ENCODE data around the gene NCKAP5.

DNA sequence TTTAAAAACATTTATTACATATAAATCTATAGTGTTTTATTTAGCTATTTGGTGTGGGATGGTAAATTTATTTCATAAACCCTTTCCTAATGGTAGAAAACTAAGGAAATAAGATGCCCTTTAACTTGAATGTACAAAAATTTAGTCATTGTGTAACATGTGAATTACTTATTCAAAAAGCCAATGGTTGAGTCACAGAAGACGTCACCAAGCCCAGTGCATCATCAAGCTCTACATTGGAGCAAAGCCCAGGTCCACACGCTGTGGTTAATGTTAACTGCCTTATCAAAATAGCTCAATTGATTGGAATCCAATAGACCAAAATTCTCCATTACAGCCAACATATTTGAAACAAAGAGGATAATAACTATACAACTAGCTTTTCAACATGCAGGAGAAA, 752.7 kb downstream of the NCKAP5 start:
- TF ChIP-seq TAF1 (IDR thresholded peaks at IDR 0.05; ENCODE audit: borderline replicate concordance, insufficient read depth, low read length) (no peak), POLR2AphosphoS5 (IDR thresholded peaks at IDR 0.05; ENCODE audit: low read depth, low read length) (no peak), SIN3A (IDR thresholded peaks at IDR 0.05; ENCODE audit: borderline replicate concordance, insufficient read depth, low read length) (no peak), FOXP2 (optimal IDR thresholded peaks at IDR 0.05; ENCODE audit: borderline replicate concordance, extremely low read depth, extremely low read length, insufficient read depth) (no peak)
- TF ChIP-seq, protein P1, sequence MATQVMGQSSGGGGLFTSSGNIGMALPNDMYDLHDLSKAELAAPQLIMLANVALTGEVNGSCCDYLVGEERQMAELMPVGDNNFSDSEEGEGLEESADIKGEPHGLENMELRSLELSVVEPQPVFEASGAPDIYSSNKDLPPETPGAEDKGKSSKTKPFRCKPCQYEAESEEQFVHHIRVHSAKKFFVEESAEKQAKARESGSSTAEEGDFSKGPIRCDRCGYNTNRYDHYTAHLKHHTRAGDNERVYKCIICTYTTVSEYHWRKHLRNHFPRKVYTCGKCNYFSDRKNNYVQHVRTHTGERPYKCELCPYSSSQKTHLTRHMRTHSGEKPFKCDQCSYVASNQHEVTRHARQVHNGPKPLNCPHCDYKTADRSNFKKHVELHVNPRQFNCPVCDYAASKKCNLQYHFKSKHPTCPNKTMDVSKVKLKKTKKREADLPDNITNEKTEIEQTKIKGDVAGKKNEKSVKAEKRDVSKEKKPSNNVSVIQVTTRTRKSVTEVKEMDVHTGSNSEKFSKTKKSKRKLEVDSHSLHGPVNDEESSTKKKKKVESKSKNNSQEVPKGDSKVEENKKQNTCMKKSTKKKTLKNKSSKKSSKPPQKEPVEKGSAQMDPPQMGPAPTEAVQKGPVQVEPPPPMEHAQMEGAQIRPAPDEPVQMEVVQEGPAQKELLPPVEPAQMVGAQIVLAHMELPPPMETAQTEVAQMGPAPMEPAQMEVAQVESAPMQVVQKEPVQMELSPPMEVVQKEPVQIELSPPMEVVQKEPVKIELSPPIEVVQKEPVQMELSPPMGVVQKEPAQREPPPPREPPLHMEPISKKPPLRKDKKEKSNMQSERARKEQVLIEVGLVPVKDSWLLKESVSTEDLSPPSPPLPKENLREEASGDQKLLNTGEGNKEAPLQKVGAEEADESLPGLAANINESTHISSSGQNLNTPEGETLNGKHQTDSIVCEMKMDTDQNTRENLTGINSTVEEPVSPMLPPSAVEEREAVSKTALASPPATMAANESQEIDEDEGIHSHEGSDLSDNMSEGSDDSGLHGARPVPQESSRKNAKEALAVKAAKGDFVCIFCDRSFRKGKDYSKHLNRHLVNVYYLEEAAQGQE (IDR thresholded peaks at IDR 0.05; ENCODE audit: insufficient read depth in 1 of 2, low read depth in 2 of 2, low read length in 2 of 2): no peak

Measured in PFSK-1 (cell line).